ENCODE results near the gene JMJD6. TPM values are rescaled to one million over a fixed set of nuclear protein-coding genes. Genes with fewer than 3 reads are reported as not detected.
A peak's percentile ranks its signal among the peaks of the same experiment; 100 is the strongest.

The JMJD6 gene
- total and polyA plus RNA-seq, 9 of the 15 experiments (the other 6 are each of a cell fraction or from before 2014, with no cell fraction given): 2.5 to 52.3 (median 36.3) TPM

GRCh38 chr17:76726776-76727718 is 641 bp upstream of the JMJD6 start, which contains the start of gene METTL23 (continued):
- TF ChIP-seq CREB3L1 (IDR thresholded peaks at IDR 0.05; ENCODE audit: borderline replicate concordance, low read depth) (peak; percentile 88), NR1H2 (CRISPR knock-in tag; IDR thresholded peaks at IDR 0.05) (peak; percentile 56; the same call in 1 of the 2 replicates), HMGN3 (IDR thresholded peaks at IDR 0.05; ENCODE audit: borderline replicate concordance, extremely low read depth, insufficient read length, low read depth, low read length) (peak; percentile 82), OTX1 (CRISPR knock-in tag; IDR thresholded peaks at IDR 0.05) (no peak), ZBED1 (IDR thresholded peaks at IDR 0.05) (peak; percentile 57), PRMT5 (CRISPR knock-in tag; IDR thresholded peaks at IDR 0.05) (peak; percentile 80; the same call in 1 of the 2 replicates), ZZZ3 (IDR thresholded peaks at IDR 0.05) (no peak), CXXC5 (CRISPR knock-in tag; IDR thresholded peaks at IDR 0.05) (peak; percentile 71), ERF (CRISPR knock-in tag; IDR thresholded peaks at IDR 0.05) (peak; percentile 39; the same call in 1 of the 2 replicates), ZBTB26 (CRISPR knock-in tag; IDR thresholded peaks at IDR 0.05) (no peak), TAF15 (IDR thresholded peaks at IDR 0.05; ENCODE audit: low read depth, low read length) (no peak), MAFG (tag; conservative IDR thresholded peaks at IDR 0.05) (no peak), RAD51 (IDR thresholded peaks at IDR 0.05; ENCODE audit: borderline replicate concordance, low read depth) (peak; percentile 69), ZNF551 (CRISPR knock-in tag; IDR thresholded peaks at IDR 0.05) (no peak), TEAD1 (CRISPR knock-in tag; IDR thresholded peaks at IDR 0.05) (no peak), RFX7 (CRISPR knock-in tag; IDR thresholded peaks at IDR 0.05) (0 out of 2 replicates have a peak, but pooled peaks have one; percentile 48)
- TF ChIP-seq, protein P1, sequence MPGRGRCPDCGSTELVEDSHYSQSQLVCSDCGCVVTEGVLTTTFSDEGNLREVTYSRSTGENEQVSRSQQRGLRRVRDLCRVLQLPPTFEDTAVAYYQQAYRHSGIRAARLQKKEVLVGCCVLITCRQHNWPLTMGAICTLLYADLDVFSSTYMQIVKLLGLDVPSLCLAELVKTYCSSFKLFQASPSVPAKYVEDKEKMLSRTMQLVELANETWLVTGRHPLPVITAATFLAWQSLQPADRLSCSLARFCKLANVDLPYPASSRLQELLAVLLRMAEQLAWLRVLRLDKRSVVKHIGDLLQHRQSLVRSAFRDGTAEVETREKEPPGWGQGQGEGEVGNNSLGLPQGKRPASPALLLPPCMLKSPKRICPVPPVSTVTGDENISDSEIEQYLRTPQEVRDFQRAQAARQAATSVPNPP (IDR thresholded peaks at IDR 0.05; ENCODE audit: borderline replicate concordance, insufficient read depth, insufficient read length): no peak
- TF ChIP-seq, protein P2, sequence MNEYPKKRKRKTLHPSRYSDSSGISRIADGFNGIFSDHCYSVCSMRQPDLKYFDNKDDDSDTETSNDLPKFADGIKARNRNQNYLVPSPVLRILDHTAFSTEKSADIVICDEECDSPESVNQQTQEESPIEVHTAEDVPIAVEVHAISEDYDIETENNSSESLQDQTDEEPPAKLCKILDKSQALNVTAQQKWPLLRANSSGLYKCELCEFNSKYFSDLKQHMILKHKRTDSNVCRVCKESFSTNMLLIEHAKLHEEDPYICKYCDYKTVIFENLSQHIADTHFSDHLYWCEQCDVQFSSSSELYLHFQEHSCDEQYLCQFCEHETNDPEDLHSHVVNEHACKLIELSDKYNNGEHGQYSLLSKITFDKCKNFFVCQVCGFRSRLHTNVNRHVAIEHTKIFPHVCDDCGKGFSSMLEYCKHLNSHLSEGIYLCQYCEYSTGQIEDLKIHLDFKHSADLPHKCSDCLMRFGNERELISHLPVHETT (CRISPR knock-in tag; conservative IDR thresholded peaks at IDR 0.05 in 1 of 2, IDR thresholded peaks at IDR 0.05 in 1 of 2): peak in 1 of 2 experiments; percentile 80; a peak in 2 of 4 replicates
- TF ChIP-seq, protein P3, sequence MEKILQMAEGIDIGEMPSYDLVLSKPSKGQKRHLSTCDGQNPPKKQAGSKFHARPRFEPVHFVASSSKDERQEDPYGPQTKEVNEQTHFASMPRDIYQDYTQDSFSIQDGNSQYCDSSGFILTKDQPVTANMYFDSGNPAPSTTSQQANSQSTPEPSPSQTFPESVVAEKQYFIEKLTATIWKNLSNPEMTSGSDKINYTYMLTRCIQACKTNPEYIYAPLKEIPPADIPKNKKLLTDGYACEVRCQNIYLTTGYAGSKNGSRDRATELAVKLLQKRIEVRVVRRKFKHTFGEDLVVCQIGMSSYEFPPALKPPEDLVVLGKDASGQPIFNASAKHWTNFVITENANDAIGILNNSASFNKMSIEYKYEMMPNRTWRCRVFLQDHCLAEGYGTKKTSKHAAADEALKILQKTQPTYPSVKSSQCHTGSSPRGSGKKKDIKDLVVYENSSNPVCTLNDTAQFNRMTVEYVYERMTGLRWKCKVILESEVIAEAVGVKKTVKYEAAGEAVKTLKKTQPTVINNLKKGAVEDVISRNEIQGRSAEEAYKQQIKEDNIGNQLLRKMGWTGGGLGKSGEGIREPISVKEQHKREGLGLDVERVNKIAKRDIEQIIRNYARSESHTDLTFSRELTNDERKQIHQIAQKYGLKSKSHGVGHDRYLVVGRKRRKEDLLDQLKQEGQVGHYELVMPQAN (IDR thresholded peaks at IDR 0.05; ENCODE audit: borderline replicate concordance): peak; percentile 89; the same call in 1 of the 2 replicates
